Activated naive CD8-positive, alpha-beta T cell treated with anti-CD3 and anti-CD28 coated beads, Interleukin-2, amount 50 U/mL, for 24 hours (primary cell): Measurements from ENCODE around the gene RNF4.
A peak's percentile ranks its signal among the peaks of the same experiment; 100 is the strongest.

Source experiments
- ATAC-seq: fragments of 150-1000 bp; cut with Tn5 transposase; one replicate; pipeline ENCODE4 v1.10.0; 2021
- DNase-seq: peaks from one replicate; pipeline ENCODE4 v3.0.0; 2021
- H3K27ac Mint-ChIP-seq: one replicate; pipeline ENCODE4 v1.8.0; 2021; ENCODE audit warnings: mild to moderate bottlenecking, mixed read lengths
- H3K27me3 Mint-ChIP-seq: one replicate; pipeline ENCODE4 v1.8.0; 2021; ENCODE audit warnings: mixed read lengths
- H3K36me3 Mint-ChIP-seq: one replicate; pipeline ENCODE4 v1.8.0; 2021; ENCODE audit warnings: low read depth, mixed read lengths
- H3K4me1 Mint-ChIP-seq: one replicate; pipeline ENCODE4 v1.8.0; 2021; ENCODE audit warnings: mixed read lengths
- H3K4me3 Mint-ChIP-seq: one replicate; pipeline ENCODE4 v1.8.0; 2021; ENCODE audit warnings: mild to moderate bottlenecking, moderate library complexity, mixed read lengths
- H3K9me3 Mint-ChIP-seq: one replicate; pipeline ENCODE4 v1.8.0; 2021; ENCODE audit warnings: mixed read lengths

Gene RNF4

GRCh38 chr4:2484993-2485392 lies 16.1 kb downstream of the RNF4 start:
- no peaks in the 10 kb centered on the region for H3K27me3 Mint-ChIP-seq
- peaks cover 87% of the 10 kb centered on the region for H3K4me1 Mint-ChIP-seq
- peak overlapping the region; percentile 51 for H3K4me3 Mint-ChIP-seq
- peak; percentile 71 for ATAC-seq
- peak overlapping the region; percentile 83 for H3K27ac Mint-ChIP-seq
- peaks cover 22% of the 10 kb centered on the region for H3K36me3 Mint-ChIP-seq
- peak; percentile 62 for DNase-seq
- H3K9me3 Mint-ChIP-seq = no peaks in the 10 kb centered on the region

GRCh38 chr4:2485956-2486355 lies 17.1 kb downstream of the RNF4 start:
- Mint-ChIP-seq H3K27ac (peak overlapping the region; percentile 53), H3K27me3 (no peaks in the 10 kb centered on the region), H3K9me3 (no peaks in the 10 kb centered on the region), H3K4me1 (peaks cover 87% of the 10 kb centered on the region), H3K36me3 (peaks cover 29% of the 10 kb centered on the region), H3K4me3 (peak overlapping the region; percentile 51)
- no peak for ATAC-seq
- DNase-seq = no peak

- ATAC-seq (no peak), DNase-seq (no peak)
- H3K4me1 Mint-ChIP-seq = peaks cover 76% of the 10 kb centered on the region
- no peak overlapping the region for H3K4me3 Mint-ChIP-seq
- no peaks in the 10 kb centered on the region for H3K9me3 Mint-ChIP-seq
- peak overlapping the region; percentile 53 for H3K27ac Mint-ChIP-seq
- H3K36me3 Mint-ChIP-seq = peaks cover 27% of the 10 kb centered on the region
- no peaks in the 10 kb centered on the region for H3K27me3 Mint-ChIP-seq
These were observed 18.1 kb downstream of the RNF4 start for GRCh38 chr4:2486981-2487380.

- Mint-ChIP-seq H3K9me3 (no peaks in the 10 kb centered on the region), H3K36me3 (peaks cover 32% of the 10 kb centered on the region), H3K27me3 (no peaks in the 10 kb centered on the region), H3K4me3 (no peak overlapping the region), H3K4me1 (peaks cover 70% of the 10 kb centered on the region), H3K27ac (no peak overlapping the region)
- DNase-seq (no peak), ATAC-seq (peak; percentile 80)
These were observed 18.7 kb downstream of the RNF4 start for GRCh38 chr4:2487632-2488031.

- no peak overlapping the region for H3K27ac Mint-ChIP-seq
- H3K4me3 Mint-ChIP-seq = no peak overlapping the region
These were observed 20.3 kb downstream of the RNF4 start for GRCh38 chr4:2489081-2489805.

GRCh38 chr4:2489841-2490552 lies 21.1 kb downstream of the RNF4 start:
- Mint-ChIP-seq H3K4me3 (no peak overlapping the region), H3K27ac (peak overlapping the region; percentile 35)
- DNase-seq = no peak

More at GRCh38 chr4:2489081-2489805, 20.3 kb downstream of the RNF4 start:
- DNase-seq (no peak), ATAC-seq (no peak)
- peaks cover 46% of the 10 kb centered on the region for H3K36me3 Mint-ChIP-seq
- H3K4me1 Mint-ChIP-seq = peaks cover 58% of the 10 kb centered on the region
- no peaks in the 10 kb centered on the region for H3K9me3 Mint-ChIP-seq
- no peaks in the 10 kb centered on the region for H3K27me3 Mint-ChIP-seq

GRCh38 chr4:2492970-2493369 lies 24.1 kb downstream of the RNF4 start:
- no peak overlapping the region for H3K4me3 Mint-ChIP-seq
- ATAC-seq (no peak), DNase-seq (no peak)
- peaks cover 22% of the 10 kb centered on the region for H3K4me1 Mint-ChIP-seq
- no peak overlapping the region for H3K27ac Mint-ChIP-seq
- H3K9me3 Mint-ChIP-seq = no peaks in the 10 kb centered on the region
- H3K27me3 Mint-ChIP-seq = no peaks in the 10 kb centered on the region
- H3K36me3 Mint-ChIP-seq = peaks cover 65% of the 10 kb centered on the region

More at GRCh38 chr4:2489841-2490552, 21.1 kb downstream of the RNF4 start:
- Mint-ChIP-seq H3K9me3 (no peaks in the 10 kb centered on the region), H3K4me1 (peaks cover 51% of the 10 kb centered on the region), H3K27me3 (no peaks in the 10 kb centered on the region), H3K36me3 (peaks cover 52% of the 10 kb centered on the region)
- ATAC-seq = no peak

- ATAC-seq (no peak), DNase-seq (no peak)
- H3K9me3 Mint-ChIP-seq = no peaks in the 10 kb centered on the region
- H3K27me3 Mint-ChIP-seq = no peaks in the 10 kb centered on the region
- H3K4me1 Mint-ChIP-seq = peaks cover 14% of the 10 kb centered on the region
- H3K36me3 Mint-ChIP-seq = peaks cover 64% of the 10 kb centered on the region
- no peak overlapping the region for H3K4me3 Mint-ChIP-seq
- peak overlapping the region; percentile 44 for H3K27ac Mint-ChIP-seq
These were observed 26.1 kb downstream of the RNF4 start for GRCh38 chr4:2494992-2495391.

GRCh38 chr4:2497324-2497723 lies 28.4 kb downstream of the RNF4 start:
- Mint-ChIP-seq H3K36me3 (peaks cover 71% of the 10 kb centered on the region), H3K27ac (peak overlapping the region; percentile 33), H3K27me3 (no peaks in the 10 kb centered on the region), H3K4me3 (no peak overlapping the region), H3K9me3 (no peaks in the 10 kb centered on the region), H3K4me1 (peaks cover 12% of the 10 kb centered on the region)
- ATAC-seq (no peak), DNase-seq (no peak)

GRCh38 chr4:2497931-2498330 lies 29.0 kb downstream of the RNF4 start:
- Mint-ChIP-seq H3K36me3 (peaks cover 65% of the 10 kb centered on the region), H3K4me3 (no peak overlapping the region), H3K27ac (no peak overlapping the region), H3K9me3 (no peaks in the 10 kb centered on the region), H3K27me3 (no peaks in the 10 kb centered on the region), H3K4me1 (peaks cover 12% of the 10 kb centered on the region)
- no peak for DNase-seq
- ATAC-seq = no peak

GRCh38 chr4:2500547-2500946 lies 31.6 kb downstream of the RNF4 start:
- DNase-seq (no peak), ATAC-seq (peak; percentile 82)
- Mint-ChIP-seq H3K27ac (peak overlapping the region; percentile 33), H3K36me3 (peaks cover 56% of the 10 kb centered on the region), H3K27me3 (no peaks in the 10 kb centered on the region), H3K9me3 (no peaks in the 10 kb centered on the region), H3K4me3 (no peak overlapping the region), H3K4me1 (peaks cover 12% of the 10 kb centered on the region)

GRCh38 chr4:2501034-2501594 lies 32.2 kb downstream of the RNF4 start:
- Mint-ChIP-seq H3K36me3 (peaks cover 56% of the 10 kb centered on the region), H3K27ac (no peak overlapping the region), H3K9me3 (no peaks in the 10 kb centered on the region), H3K27me3 (no peaks in the 10 kb centered on the region), H3K4me1 (peaks cover 12% of the 10 kb centered on the region), H3K4me3 (no peak overlapping the region)
- DNase-seq (no peak), ATAC-seq (no peak)

- Mint-ChIP-seq H3K4me3 (no peak overlapping the region), H3K27me3 (no peaks in the 10 kb centered on the region), H3K4me1 (peaks cover 12% of the 10 kb centered on the region), H3K36me3 (peaks cover 61% of the 10 kb centered on the region), H3K27ac (no peak overlapping the region), H3K9me3 (no peaks in the 10 kb centered on the region)
- ATAC-seq (no peak), DNase-seq (no peak)
These were observed 34.9 kb downstream of the RNF4 start for GRCh38 chr4:2503809-2504208.

- H3K9me3 Mint-ChIP-seq = no peaks in the 10 kb centered on the region
These were observed 38.4 kb downstream of the RNF4 start for GRCh38 chr4:2507259-2507658.

GRCh38 chr4:2507855-2508254 lies 38.9 kb downstream of the RNF4 start:
- no peaks in the 10 kb centered on the region for H3K9me3 Mint-ChIP-seq
- ATAC-seq (no peak), DNase-seq (no peak)
- peaks cover 7% of the 10 kb centered on the region for H3K4me1 Mint-ChIP-seq
- no peak overlapping the region for H3K4me3 Mint-ChIP-seq
- no peaks in the 10 kb centered on the region for H3K27me3 Mint-ChIP-seq
- peaks cover 56% of the 10 kb centered on the region for H3K36me3 Mint-ChIP-seq
- H3K27ac Mint-ChIP-seq = peak overlapping the region; percentile 72

More at GRCh38 chr4:2507259-2507658, 38.4 kb downstream of the RNF4 start:
- ATAC-seq (no peak), DNase-seq (no peak)
- Mint-ChIP-seq H3K4me1 (peaks cover 7% of the 10 kb centered on the region), H3K27me3 (no peaks in the 10 kb centered on the region), H3K27ac (no peak overlapping the region), H3K4me3 (no peak overlapping the region), H3K36me3 (peaks cover 54% of the 10 kb centered on the region)
